Choroid plexus epithelial cell (primary cell): Measurements from ENCODE around the gene MIER2.
"Not testable (repeated sequence)": the region's sequence is repeated elsewhere in the genome, so short reads cannot be mapped to it uniquely, and the experiment has no call there.

ENCODE experiments used
- DNase-seq: peaks from one replicate; pipeline ENCODE4 v3.0.0-alpha.2; 2010; ENCODE audit warnings: low read depth
- H3K4me3 ChIP-seq: 2 replicates; pipeline ENCODE4 v1.5.1; 2011; ENCODE audit warnings: low read depth, mild to moderate bottlenecking, control low read depth, low read length, moderate library complexity
- TF ChIP-seq, protein P1 (sequence below): conservative IDR thresholded peaks from 2 replicates; pipeline ENCODE4 v1.5.1; 2011; ENCODE audit warnings: low read depth, mild to moderate bottlenecking, control low read depth, inconsistent platforms, low read length, moderate library complexity

The MIER2 gene

DNA sequence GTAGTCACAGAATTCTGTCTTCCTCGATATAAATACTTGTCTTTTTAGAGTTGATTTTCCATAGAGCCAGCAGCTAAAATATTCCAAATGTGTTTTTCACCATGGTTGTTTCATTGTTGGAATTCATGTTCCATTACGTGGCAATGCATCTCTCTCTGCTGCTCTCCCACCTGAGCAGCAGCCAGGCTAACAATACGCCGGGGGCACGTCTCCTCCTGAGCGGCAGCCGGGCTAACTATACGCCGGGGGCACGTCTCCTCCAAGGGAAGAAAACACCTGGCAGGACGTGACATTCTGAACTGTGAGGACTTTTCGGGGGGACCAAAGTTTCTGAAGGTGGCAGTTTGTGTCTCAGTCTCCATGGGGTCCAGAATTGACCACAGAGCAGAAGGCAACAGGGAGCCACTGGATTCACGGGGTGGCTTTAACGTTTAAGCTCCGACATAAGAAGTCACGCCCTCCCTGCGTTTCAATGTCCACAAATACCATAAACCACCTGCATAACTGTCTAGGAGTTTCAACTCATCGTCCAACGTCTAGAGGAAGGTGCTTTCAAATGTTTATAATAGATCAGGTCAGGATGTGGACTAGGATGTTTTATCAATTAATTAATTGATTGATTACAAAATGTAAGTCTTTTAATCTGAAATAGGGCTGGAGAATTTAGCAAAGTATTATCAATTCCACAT lies 68.5 kb downstream of the MIER2 start:
- TF ChIP-seq, protein P1, sequence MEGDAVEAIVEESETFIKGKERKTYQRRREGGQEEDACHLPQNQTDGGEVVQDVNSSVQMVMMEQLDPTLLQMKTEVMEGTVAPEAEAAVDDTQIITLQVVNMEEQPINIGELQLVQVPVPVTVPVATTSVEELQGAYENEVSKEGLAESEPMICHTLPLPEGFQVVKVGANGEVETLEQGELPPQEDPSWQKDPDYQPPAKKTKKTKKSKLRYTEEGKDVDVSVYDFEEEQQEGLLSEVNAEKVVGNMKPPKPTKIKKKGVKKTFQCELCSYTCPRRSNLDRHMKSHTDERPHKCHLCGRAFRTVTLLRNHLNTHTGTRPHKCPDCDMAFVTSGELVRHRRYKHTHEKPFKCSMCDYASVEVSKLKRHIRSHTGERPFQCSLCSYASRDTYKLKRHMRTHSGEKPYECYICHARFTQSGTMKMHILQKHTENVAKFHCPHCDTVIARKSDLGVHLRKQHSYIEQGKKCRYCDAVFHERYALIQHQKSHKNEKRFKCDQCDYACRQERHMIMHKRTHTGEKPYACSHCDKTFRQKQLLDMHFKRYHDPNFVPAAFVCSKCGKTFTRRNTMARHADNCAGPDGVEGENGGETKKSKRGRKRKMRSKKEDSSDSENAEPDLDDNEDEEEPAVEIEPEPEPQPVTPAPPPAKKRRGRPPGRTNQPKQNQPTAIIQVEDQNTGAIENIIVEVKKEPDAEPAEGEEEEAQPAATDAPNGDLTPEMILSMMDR, result no peak
- DNase-seq, result no peak
- H3K4me3 ChIP-seq, result no peak overlapping the region

DNA sequence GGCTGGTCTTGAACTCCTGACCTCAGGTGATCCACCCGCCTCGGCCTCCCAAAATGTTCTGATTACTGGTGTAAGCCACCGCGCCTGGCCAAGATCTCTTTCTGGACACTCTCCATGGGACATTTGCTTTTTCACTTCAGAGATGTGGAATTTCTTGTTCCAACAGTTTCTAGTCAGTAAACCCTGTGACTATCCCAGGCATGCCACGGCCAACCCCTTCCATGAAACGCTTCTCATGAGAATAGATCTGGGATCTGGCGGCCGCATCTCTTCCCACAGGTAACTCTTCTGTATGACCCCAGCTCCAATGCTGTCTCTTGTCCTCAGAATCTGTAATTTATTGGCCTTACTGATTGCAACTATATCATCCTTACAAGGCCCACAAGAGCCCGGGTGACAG lies 69.6 kb downstream of the MIER2 start:
- TF ChIP-seq, protein P1, result no peak
- DNase-seq, result no peak
- no peak overlapping the region for H3K4me3 ChIP-seq

DNA sequence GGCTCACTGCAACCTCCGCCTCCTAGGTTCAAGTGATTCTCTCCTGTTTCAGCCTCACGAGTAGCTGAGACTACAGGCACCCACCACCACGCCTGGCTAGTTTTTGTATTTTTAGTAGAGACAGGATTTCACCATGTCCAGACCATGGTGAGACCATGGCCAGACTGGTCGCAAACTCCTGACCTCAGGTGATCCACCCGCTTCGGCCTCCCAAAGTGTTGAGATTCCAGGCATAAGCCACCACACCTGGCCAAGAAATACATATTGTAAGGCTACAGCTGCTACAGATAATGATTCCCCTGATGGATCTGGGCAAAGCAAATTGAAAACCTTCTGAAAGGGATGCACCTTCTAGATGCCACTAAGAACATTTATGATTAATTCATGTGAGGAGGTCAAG lies 71.2 kb downstream of the MIER2 start:
- no peak overlapping the region for H3K4me3 ChIP-seq
- DNase-seq, result no peak
- TF ChIP-seq, protein P1, result no peak

DNA sequence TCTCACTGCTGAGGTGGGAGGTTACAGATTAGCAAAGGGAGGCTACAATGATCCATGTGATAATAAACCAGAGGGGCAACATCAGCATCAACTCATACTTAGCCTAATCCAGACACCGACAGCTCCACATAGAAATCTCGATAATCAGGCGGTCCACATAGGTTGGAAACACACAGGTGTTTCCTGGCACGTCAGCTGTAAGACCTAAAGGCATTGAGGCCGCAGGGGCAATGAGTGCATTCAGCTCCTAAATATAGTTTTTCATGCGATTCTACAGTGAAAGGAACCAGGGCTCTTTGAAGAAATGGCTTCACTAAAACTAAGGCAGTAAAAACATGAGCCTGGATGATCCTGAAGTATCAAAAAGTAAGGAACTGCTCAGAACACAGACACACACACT lies 72.7 kb downstream of the MIER2 start:
- H3K4me3 ChIP-seq, result no peak overlapping the region
- TF ChIP-seq, protein P1, result no peak
- no peak for DNase-seq

DNA sequence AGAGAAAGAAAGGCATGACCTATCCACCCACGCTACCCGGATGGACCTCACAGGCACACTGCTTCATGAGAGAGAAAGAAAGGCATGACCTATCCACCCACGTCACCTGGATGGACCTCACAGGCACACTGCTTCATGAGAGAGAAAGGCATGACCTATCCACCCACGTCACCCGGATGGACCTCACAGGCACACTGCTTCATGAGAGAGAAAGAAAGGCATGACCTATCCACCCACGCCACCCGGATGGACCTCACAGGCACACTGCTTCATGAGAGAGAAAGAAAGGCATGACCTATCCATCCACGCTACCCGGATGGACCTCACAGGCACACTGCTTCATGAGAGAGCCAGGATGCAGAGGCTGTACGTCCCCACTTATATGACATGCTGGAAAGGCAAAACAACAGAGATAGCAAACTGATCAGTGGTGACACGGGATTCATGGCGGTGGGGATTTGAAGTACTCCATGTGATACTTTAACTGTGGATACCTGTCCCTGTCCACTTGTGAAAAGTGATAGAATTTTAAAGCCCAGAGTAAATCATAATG lies 73.8 kb downstream of the MIER2 start:
- H3K4me3 ChIP-seq, DNase-seq: not testable (repeated sequence)

DNA sequence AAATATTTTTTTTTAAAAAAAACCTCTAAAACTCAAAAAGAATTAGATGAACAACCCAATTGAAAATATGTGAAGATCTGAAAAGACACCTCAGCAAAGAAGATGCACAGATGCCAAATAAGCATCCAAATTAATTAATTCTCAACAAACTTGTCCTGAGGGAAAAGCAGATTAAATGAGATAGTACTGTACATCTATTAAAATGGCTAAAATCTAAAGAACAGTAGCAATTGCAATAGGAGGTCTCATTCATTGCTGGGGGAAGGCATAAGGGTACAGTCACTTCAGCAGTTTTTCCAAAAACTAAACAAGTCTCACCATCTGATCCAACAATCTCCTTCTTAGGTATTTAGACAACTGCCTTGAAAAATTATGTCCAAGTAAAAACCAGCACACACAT lies 75.4 kb downstream of the MIER2 start:
- DNase-seq, result no peak
- TF ChIP-seq, protein P1, result no peak
- H3K4me3 ChIP-seq, result no peak overlapping the region

DNA sequence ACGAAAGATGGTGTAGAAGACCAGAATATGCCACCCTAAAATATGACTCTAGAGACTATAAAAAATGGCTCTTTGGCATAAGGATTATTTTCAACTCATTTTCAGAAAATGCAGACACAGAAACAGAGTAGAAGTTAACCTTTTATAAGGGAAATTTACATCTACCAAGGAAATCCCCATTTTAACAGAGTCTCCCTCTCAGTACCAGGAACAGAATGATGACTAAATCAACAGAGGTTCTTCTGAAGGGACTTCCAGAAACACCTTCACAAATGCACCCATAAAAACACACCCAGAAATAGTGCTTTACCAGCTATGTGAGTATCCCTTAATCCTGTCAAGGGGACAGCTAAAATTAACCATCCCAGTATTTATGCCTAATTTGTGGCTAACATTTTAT lies 82.5 kb downstream of the MIER2 start:
- H3K4me3 ChIP-seq, result no peak overlapping the region
- DNase-seq, result no peak
- TF ChIP-seq, protein P1, result no peak

DNA sequence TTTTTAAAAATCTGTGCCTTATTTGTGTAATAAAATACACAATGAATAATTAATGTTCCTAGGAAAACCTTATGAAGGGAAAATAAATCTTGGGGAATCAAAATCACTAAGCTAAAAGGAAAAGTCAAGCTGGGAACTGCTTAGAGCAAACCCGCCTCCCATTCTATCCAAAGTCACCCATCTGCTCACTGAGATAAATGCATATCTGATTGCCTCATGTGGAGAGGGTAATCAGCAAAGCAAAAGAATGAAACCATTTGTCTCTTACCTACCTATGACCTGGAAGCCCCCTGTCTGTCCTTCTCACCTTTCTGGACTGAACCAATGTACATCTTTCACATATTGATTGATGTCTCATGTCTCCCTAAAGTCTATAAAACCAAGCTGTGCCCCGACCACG lies 87.8 kb downstream of the MIER2 start:
- not testable (repeated sequence) for DNase-seq, H3K4me3 ChIP-seq
